Measurements from ENCODE around the gene ANO7.

Gene ANO7

GRCh38 chr2:241188361-241189092, at the start of gene ANO7:
Gene ANO7 (plus strand): TSS chr2:241188677. CDS start chr2:241190064, 1,387 bp downstream.
- DNase-seq (ENCODE audit: low read depth, low spot score): no peak

- DNase-seq (ENCODE audit: low read depth, low spot score): no peak
Measured at GRCh38 chr2:241139531-241140444, 48.7 kb upstream of the ANO7 start.

DNA sequence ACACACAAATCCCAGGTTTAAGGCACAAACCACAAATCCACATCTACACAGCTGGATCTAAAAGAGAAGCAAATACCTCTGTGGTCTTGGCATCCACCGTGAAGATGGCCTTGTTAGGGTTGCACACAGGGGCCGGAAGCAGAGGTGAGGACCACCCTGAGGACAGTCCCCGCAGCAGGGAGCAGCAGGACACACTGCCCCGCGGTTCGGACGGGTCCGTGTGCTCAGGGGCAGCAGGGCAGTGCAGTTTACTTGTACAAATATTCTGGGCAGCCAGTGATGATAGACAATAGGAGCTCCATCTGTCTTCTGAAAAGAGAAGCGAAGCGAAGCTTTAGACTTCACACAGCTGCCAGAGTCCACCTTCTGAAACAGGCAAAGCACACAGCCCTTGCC, 48.0 kb upstream of the ANO7 start:
- no peak for DNase-seq (ENCODE audit: low read depth, low spot score)

- DNase-seq (ENCODE audit: low read depth, low spot score): no peak
Measured at GRCh38 chr2:241141214-241141770, 47.2 kb upstream of the ANO7 start.

- DNase-seq (ENCODE audit: low read depth, low spot score): no peak
Measured at GRCh38 chr2:241142063-241142462, 46.4 kb upstream of the ANO7 start.

GRCh38 chr2:241142593-241142992, 45.9 kb upstream of the ANO7 start:
- no peak for DNase-seq (ENCODE audit: low read depth, low spot score)

DNA sequence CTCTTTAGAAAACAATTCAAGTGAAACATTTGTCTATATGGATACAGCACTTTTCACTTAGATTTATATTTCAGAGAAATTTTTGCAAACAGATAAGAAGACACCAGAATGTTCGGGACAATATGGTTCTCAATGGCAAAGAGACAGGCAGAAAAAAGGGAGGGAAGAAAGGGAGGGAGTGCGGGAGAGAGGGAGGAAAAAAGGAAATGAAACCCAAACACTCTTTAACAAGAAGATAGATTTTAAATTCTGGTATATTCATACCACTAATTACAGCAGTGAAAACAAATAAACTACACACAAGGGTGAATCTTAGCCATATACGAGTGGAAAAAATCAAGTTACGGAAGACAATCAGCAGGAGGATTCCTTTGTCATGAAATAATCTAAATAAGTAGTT, 42.2 kb upstream of the ANO7 start:
- DNase-seq (ENCODE audit: low read depth, low spot score): no peak

GRCh38 chr2:241147336-241147735, 41.1 kb upstream of the ANO7 start:
- DNase-seq (ENCODE audit: low read depth, low spot score): no peak

DNA sequence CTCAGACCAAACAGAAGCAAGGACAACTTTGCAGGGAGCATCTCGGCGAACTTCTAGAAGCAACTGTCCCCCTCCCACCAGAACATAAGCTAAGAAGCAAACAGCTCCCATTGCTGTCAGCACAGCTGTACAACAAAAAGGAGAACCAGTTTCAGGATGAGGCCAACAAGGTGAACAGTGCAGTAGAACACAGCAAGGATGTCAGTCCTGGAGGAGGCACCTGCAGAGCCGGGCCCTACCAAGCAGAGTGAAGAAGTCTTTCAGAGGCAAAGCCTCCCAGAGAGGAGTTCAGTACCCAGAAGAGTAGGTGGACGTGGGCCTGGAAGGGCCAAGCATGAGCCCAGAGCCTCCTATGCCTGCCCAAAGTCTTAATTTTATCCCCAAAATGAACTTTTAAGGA, 40.2 kb upstream of the ANO7 start:
- no peak for DNase-seq (ENCODE audit: low read depth, low spot score)

DNA sequence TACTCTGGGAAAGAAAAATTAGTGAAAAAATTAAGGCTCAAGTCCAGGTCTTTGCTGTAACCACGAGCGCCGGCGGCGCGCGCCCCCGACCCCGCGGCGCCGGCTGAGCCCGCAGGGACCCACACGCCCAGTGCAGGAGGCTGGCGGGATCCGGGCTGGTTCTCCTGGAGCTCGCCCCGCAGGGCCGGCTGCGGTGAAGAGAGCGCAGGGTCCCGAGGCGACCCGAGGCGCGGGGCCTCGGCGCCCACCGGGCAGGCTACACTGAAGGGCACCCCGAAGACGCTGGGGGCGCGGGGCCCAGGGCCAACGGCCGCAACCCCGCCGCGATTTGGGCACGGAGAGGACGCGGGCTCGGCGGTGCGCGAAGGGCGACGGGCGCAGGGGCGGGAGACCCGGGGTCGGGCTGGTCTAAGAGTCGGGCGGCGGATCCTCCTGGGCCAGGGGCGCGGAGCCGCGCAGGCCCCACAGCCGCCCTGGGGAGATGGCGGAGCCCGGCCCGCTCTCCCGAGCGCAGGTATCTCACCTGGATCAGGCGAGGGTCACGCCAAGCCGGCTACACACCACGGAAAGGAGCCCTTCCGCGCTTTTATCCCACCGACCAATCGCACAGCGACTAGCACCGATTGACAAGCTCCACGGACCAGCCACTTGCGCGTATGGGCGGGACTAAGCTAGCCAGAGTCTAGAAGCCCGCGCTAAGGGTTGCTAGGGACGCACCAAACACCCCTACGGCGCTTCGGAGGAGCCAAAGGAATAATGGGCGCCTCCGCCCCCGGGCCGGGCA, 39.4 kb upstream of the ANO7 start, which contains the start of gene PASK:
Gene PASK (minus strand): TSS at position 582 of the 784 bp plus-strand sequence. CDS start 6,440 bp downstream, outside the sequence.
- peak; percentile 70 for DNase-seq (ENCODE audit: low read depth, low spot score)

- no peak for DNase-seq (ENCODE audit: low read depth, low spot score)
Measured at GRCh38 chr2:241149675-241149924, 38.9 kb upstream of the ANO7 start.

GRCh38 chr2:241149925-241150659, 38.4 kb upstream of the ANO7 start, which contains the start of gene PPP1R7:
Gene PPP1R7 (plus strand): TSS chr2:241150467. CDS start chr2:241150496, 29 bp downstream.
- DNase-seq (ENCODE audit: low read depth, low spot score): peak; percentile 73

- DNase-seq (ENCODE audit: low read depth, low spot score): no peak
Measured at GRCh38 chr2:241150660-241151530, 37.6 kb upstream of the ANO7 start.

- DNase-seq (ENCODE audit: low read depth, low spot score): no peak
Measured at GRCh38 chr2:241151934-241152660, 36.4 kb upstream of the ANO7 start.

DNA sequence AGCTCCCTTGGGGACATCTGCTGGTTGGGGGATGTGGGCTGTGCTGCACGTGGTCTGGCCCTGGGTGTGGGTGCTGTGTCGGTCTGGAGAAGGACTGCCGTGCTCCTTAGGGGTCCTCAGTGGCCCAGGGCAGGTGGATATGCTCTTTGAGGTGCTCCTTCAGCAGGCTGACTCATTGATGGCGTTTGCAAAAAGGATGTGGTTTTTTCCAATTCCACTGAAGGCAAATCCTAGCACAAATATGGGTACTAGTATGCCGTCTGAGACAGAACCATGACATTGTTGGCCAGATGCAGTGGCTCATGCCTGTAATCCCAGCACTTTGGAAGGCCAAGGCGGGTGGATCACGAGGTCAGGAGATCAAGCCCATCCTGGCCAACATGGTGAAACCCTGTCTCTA, 34.9 kb upstream of the ANO7 start:
- DNase-seq (ENCODE audit: low read depth, low spot score): no peak

DNA sequence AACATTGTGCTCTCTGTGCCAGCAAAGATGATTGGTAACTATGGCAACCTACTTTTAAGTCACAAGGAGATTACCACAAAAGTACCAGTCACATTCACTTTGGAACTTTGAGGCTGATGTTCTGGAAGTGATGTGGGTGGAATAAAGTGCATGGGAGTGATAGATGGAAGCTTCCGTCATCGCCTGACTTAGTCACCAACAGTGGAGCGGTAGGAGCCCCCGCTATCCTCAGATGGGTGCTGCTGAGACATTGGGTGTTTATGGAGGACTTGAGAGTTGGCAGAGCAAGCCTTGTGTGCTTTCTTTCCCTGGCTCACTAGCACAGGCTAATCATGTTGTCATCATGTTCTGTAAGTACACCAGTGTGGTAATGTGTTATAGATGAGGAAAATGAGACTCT, 33.6 kb upstream of the ANO7 start:
- DNase-seq (ENCODE audit: low read depth, low spot score): no peak

- DNase-seq (ENCODE audit: low read depth, low spot score): no peak
Measured at GRCh38 chr2:241155936-241156335, 32.5 kb upstream of the ANO7 start.

DNA sequence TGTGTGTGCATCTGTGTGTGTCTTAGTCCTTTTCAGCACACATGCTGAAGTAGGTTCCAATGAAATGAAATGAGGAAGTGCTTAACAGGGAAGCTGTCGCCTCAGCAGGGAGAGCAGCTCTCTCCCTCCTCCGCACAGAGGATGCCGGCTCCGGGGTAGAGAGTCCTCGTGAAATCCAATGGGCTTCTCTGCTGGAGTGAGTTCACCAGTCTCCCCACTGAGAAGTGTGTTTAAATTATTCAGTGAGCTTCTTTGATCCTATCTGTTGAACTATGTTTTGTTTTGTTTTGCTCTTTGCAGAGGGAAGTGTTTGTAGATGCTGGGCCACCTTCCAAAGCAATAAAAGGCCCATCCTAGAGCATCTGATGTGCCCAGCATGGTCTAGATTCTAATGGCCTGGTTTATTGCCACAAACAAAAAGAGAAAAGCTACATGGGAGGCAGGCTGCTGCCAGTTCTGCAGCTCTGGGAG, 31.5 kb upstream of the ANO7 start:
- peak; percentile 29 for DNase-seq (ENCODE audit: low read depth, low spot score)

DNA sequence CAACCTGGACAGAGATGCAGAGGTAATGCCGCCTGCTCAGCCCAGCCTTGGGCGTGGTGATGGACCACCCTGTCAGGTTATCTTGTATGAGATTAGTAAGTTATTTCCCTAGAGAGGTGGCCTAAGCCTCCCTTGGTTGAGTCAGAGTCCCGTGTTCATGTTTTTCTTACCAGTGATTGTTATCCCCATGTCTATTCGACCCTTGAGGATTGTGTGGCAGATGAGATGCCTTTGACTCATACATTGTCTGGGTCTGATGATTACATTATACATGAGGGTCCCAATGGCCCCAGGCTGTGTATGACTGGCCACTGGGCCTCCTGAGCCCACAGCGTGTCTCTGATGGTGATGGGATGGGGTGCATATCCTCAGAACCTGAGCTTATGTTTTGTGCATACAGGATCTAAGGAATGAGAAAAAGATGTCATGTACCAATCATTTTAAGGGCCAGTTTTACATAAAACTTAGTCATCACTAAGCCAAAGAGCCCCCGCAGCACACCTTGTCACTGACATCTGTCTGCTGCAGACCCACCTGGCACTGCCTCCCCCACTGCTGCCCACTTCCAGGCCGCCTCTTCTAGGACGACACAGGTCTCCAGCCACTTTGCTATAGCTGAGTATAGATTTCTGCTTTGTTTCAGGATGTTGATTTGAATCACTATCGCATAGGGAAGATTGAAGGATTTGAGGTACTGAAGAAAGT, 30.5 kb upstream of the ANO7 start:
- no peak for DNase-seq (ENCODE audit: low read depth, low spot score)
